Heart left ventricle (tissue), 13 donors: ENCODE results near the gene HLA-DMA.

Source experiments
- POLR2A ChIP-seq, 2 donors: fragments of 450-650 bp; IDR thresholded peaks; one replicate each; pipeline ENCODE4 v1.6.1; 2017; ENCODE audit warnings: antibody characterized with exemption in 2 of 2, mild to moderate bottlenecking in 2 of 2, moderate library complexity in 2 of 2
- TF ChIP-seq, protein P1 (sequence below), 12 donors: fragments of 200-600 bp; sonication (generic) in 4 of 12; IDR thresholded peaks; one replicate each; pipeline versions ENCODE4 v1.5.0 to v1.8.0; 2018 to 2022; ENCODE audit warnings: antibody characterized with exemption in 12 of 12, mild to moderate bottlenecking in 5 of 12
- donor health status: ischemic (EF 13 %, LVEDD 7.1; RV severe dilation, severe dysfunction).
- donor health status: DM: no; HTN: yes; CAD: no.
- donor health status: DM: no; HTN: no; CAD: no.
- donor health status: ischemic (EF 25% LVEDD 6.9; RV normal size, moderate dysfunction).
- donor health status: ischemic (EF 25% LVEDD 5.7; RV mildly dilated, moderate dysfunction).
- donor health status: ischemic (EF 35%, LVEDD 5.7; RV mildly dilated, moderate dysfunction).
- donor health status: nonischemic (EF 11% LVEDD 7.7; RV severe dilation, severe dysfunction).
- donor health status: DM: yes; HTN: yes; CAD: no.
- donor health status: PGD.
- donor health status: ischemic (EF 29% LVEDD 5.4; RV normal size, mild dysfunction).
- donor health status: nonischemic (EF 23%, LVEDD 6.1; RV moderate dilation, normal function).

DNA sequence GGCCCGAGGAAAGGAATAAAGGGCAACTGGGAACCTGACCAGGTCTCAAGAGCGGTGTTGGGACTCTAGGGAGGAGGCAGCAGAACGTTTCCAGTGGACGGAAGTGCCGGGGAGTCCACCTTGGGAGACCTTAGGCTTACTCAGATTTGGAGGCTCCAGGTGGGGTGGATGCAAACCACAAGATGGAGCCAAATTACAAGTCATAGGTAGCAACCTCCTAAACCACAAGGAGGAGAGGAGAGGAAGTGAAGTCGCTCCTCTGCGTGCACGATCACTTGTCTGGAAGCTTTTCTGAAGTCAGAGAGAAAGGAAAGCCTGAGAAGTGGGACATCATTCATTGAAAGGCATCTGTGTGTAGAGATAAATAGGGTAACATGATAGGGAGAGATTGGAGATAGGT lies 47.2 kb upstream of the HLA-DMA start:
- TF ChIP-seq, protein P1, sequence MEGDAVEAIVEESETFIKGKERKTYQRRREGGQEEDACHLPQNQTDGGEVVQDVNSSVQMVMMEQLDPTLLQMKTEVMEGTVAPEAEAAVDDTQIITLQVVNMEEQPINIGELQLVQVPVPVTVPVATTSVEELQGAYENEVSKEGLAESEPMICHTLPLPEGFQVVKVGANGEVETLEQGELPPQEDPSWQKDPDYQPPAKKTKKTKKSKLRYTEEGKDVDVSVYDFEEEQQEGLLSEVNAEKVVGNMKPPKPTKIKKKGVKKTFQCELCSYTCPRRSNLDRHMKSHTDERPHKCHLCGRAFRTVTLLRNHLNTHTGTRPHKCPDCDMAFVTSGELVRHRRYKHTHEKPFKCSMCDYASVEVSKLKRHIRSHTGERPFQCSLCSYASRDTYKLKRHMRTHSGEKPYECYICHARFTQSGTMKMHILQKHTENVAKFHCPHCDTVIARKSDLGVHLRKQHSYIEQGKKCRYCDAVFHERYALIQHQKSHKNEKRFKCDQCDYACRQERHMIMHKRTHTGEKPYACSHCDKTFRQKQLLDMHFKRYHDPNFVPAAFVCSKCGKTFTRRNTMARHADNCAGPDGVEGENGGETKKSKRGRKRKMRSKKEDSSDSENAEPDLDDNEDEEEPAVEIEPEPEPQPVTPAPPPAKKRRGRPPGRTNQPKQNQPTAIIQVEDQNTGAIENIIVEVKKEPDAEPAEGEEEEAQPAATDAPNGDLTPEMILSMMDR (IDR thresholded peaks at IDR 0.05): peak in 6 of 12 donors; percentile 19 to 40 (median 28)
- no peak for TF ChIP-seq POLR2A (IDR thresholded peaks at IDR 0.05)
